Common myeloid progenitor, CD34-positive (primary cell): ENCODE measurements around the gene FAHD1.
"Not testable (repeated sequence)": the region's sequence is repeated elsewhere in the genome, so short reads cannot be mapped to it uniquely, and the experiment has no call there.

Source experiments
- CTCF ChIA-PET: fragments of 350-600 bp; sonication (Branson Sonifier 250); formaldehyde crosslinking; loops from one replicate; lab custom pipeline; 2021; ENCODE audit warnings: antibody characterized with exemption; lab: Charles Lee
- POLR2A ChIA-PET: fragments of 350-600 bp; sonication (Branson Sonifier 250); formaldehyde crosslinking; loops from one replicate; lab custom pipeline; 2021; ENCODE audit warnings: antibody characterized with exemption; lab: Charles Lee
- DNase-seq, 3 donors: peaks; one replicate each; pipeline versions ENCODE4 v3.0.0 to v3.0.0-alpha.2; 2013
- H3K27ac ChIP-seq, 2 experiments: 1 replicate in 1 of 2; 2 replicates in 1 of 2; pipeline ENCODE4 v1.7.0; 2013; ENCODE audit warnings: inconsistent platforms in 2 of 2, low read length in 2 of 2, mild to moderate bottlenecking in 2 of 2, low read depth in 1 of 2, moderate library complexity in 1 of 2; ENCODE audit not compliant: severe bottlenecking in 2 of 2, insufficient read depth in 1 of 2, poor library complexity in 1 of 2
- H3K27me3 ChIP-seq, 5 experiments: replicated peaks in 2 of 5; 1 replicate in 3 of 5; 2 replicates in 2 of 5; pipeline versions ENCODE4 v1.6.1 to v1.7.0; 2013; ENCODE audit warnings: low read length in 4 of 5, mild to moderate bottlenecking in 2 of 5, moderate library complexity in 2 of 5, inconsistent platforms in 1 of 5; ENCODE audit not compliant: insufficient read depth in 5 of 5, control insufficient read depth in 4 of 5
- H3K36me3 ChIP-seq, 4 experiments: 1 replicate in 2 of 4; 2 replicates in 2 of 4; pipeline versions ENCODE4 v1.6.1 to v1.7.0; 2013; ENCODE audit warnings: low read length in 3 of 4, control low read depth in 1 of 4, mild to moderate bottlenecking in 1 of 4; ENCODE audit not compliant: control insufficient read depth in 4 of 4, insufficient read depth in 4 of 4
- H3K4me1 ChIP-seq, 4 experiments: 1 replicate in 3 of 4; 2 replicates in 1 of 4; pipeline versions ENCODE4 v1.6.1 to v1.7.1; 2013; ENCODE audit warnings: low read length in 3 of 4, mild to moderate bottlenecking in 3 of 4, control low read depth in 1 of 4, inconsistent platforms in 1 of 4, moderate library complexity in 1 of 4; ENCODE audit not compliant: control insufficient read depth in 4 of 4, insufficient read depth in 4 of 4; ENCODE audit errors: control extremely low read depth in 1 of 4
- H3K4me3 ChIP-seq, 7 experiments: 1 replicate in 4 of 7; 2 replicates in 3 of 7; pipeline versions ENCODE4 v1.5.1 to v1.7.0; 2013; ENCODE audit warnings: mild to moderate bottlenecking in 7 of 7, low read length in 6 of 7, moderate library complexity in 6 of 7, inconsistent platforms in 2 of 7, low read depth in 2 of 7, control low read depth in 1 of 7; ENCODE audit not compliant: insufficient read depth in 4 of 7, control insufficient read depth in 1 of 7; ENCODE audit errors: extremely low read depth in 1 of 7
- H3K9me3 ChIP-seq, 5 experiments: 1 replicate in 4 of 5; 2 replicates in 1 of 5; pipeline versions ENCODE4 v1.6.1 to v1.7.1; 2013; ENCODE audit warnings: low read length in 4 of 5, mild to moderate bottlenecking in 2 of 5, inconsistent platforms in 1 of 5, low read depth in 1 of 5, moderate library complexity in 1 of 5; ENCODE audit not compliant: control insufficient read depth in 4 of 5, insufficient read depth in 2 of 5; ENCODE audit errors: control extremely low read depth in 1 of 5
- WGBS: methylation state at CpG from one replicate; pipeline ENCODE4 v1.1.5; 2013; ENCODE audit not compliant: insufficient coverage; 5-methylcytosine and 5-hydroxymethylcytosine counted together

Gene FAHD1

DNA sequence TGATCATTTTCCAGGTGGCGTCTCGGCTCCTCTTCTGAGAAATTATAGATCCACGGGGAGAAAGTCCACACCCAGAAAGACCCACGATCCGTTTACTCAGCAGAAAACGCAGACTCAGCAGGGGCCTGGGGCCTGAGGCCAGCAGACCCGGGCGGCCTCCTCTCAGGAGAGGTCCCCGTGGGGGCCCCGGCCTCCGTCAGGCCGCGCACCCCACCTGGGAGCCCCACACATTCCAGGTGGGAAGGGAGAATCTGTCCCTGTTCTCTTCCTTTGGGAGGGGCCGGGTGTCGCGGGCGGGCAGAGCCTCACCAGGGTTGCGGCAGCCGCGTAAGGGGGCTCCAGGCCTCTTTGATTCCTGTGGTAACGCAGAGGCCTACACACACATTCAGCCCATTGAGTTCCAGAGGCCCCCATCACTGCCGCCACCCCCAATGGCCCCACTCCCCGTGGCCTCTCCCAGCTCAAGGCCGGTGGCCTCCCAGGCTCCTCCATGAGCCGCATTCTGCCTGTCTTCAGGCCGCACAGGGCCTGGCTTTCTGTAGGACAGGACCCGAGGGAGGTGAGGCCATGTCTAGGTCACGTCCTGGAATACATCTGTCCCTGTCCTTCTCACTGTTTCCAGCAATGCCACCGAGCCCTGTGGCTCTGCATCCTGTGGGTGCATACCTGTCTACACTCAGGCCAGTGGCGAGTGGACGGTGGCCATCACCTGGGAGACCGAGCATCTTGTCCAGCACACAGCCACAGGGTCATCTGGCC lies 31.9 kb upstream of the FAHD1 start:
- peaks cover 0 to 11% (median 4%) of the 10 kb centered on the region in 5 experiments for H3K9me3 ChIP-seq
- no peak overlapping the region for H3K27ac ChIP-seq
- no peak overlapping the region for H3K4me3 ChIP-seq
- peaks cover 0 to 21% (median 10%) of the 10 kb centered on the region in 4 experiments for H3K36me3 ChIP-seq
- POLR2A ChIA-PET = no interaction called here
- 98% methylated on average over 20 of the region's 32 CpGs for WGBS
- no peaks in the 10 kb centered on the region for H3K27me3 ChIP-seq
- no peak for DNase-seq
- no peaks in the 10 kb centered on the region for H3K4me1 ChIP-seq
- CTCF ChIA-PET = no interaction called here

- peaks cover 0 to 11% (median 4%) of the 10 kb centered on the region in 5 experiments for H3K9me3 ChIP-seq
- H3K4me1 ChIP-seq, H3K36me3 ChIP-seq, H3K27ac ChIP-seq, POLR2A ChIA-PET, H3K4me3 ChIP-seq, CTCF ChIA-PET, H3K27me3 ChIP-seq: not testable (repeated sequence)
- WGBS = 93% methylated on average over 3 of the region's 5 CpGs
- peak in 1 of 3 donors; percentile 11 for DNase-seq
These were observed 27.7 kb upstream of the FAHD1 start for GRCh38 chr16:1799263-1799662.

DNA sequence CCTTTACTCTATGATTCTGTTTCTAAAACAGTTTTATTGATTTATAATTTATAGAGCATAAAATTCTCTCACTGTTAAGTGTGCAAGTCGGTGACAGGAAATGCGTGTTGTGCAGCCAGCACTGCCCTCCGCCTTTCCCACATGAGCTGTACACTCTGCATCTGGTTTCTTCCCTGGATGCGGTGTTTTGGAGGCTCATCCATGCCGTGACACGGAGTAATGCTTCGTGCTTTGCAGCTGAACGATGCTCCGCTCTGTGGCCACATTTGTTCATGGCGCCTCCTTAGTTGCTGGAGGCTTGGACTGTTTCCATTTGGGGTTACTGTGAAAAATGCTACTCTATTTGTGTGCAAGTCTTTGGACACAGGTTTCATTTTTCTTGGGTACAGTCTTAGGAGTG lies 26.3 kb upstream of the FAHD1 start:
- POLR2A ChIA-PET = no interaction called here
- 87% methylated on average over 10 of the region's 10 CpGs for WGBS
- H3K27me3 ChIP-seq = no peaks in the 10 kb centered on the region
- H3K27ac ChIP-seq = no peak overlapping the region
- H3K9me3 ChIP-seq = peaks cover 0 to 11% (median 4%) of the 10 kb centered on the region in 5 experiments
- H3K36me3 ChIP-seq = peaks cover 0 to 2% (median under 1%) of the 10 kb centered on the region in 4 experiments
- H3K4me1 ChIP-seq = no peaks in the 10 kb centered on the region
- no peak overlapping the region for H3K4me3 ChIP-seq
- CTCF ChIA-PET = no interaction called here
- no peak for DNase-seq

DNA sequence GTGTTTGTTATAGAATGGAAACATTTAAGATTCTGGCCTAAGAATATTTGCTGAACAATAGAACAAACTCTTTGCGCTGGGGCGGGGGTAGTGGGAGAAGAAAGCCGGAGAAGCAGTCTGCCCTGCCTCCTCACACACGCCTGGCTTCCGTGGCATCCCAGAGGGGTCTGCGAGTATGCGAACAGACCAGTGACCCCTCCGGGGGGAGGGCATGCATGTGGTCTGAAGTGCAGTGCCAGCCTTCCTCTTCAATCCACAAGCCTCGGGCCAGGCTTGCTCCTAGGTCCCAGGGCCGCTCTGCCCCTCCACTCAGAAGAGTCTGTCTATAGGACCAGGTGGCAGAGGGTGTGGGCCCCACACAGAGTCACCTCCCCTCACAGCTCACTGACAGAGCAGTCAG lies 19.4 kb upstream of the FAHD1 start:
- WGBS = 82% methylated on average over 7 of the region's 10 CpGs
- H3K9me3 ChIP-seq = no peaks in the 10 kb centered on the region
- no peaks in the 10 kb centered on the region for H3K27me3 ChIP-seq
- no peak for DNase-seq
- POLR2A ChIA-PET = no interaction called here
- no peak overlapping the region for H3K4me3 ChIP-seq
- H3K27ac ChIP-seq = no peak overlapping the region
- H3K4me1 ChIP-seq = peaks cover 0 to under 1% (median 0%) of the 10 kb centered on the region in 4 experiments
- CTCF ChIA-PET = no interaction called here
- peaks cover 2 to 34% (median 22%) of the 10 kb centered on the region in 4 experiments for H3K36me3 ChIP-seq

GRCh38 chr16:1808691-1809090 lies 18.3 kb upstream of the FAHD1 start:
- Histone ChIP-seq H3K36me3 (peaks cover 4 to 40% (median 25%) of the 10 kb centered on the region in 4 experiments), H3K27ac (no peak overlapping the region), H3K27me3 (no peaks in the 10 kb centered on the region), H3K4me1 (peaks cover 0 to 4% (median 3%) of the 10 kb centered on the region in 4 experiments), H3K9me3 (no peaks in the 10 kb centered on the region), H3K4me3 (no peak overlapping the region)
- POLR2A ChIA-PET = no interaction called here
- 86% methylated on average over 16 of the region's 18 CpGs for WGBS
- CTCF ChIA-PET = no interaction called here
- DNase-seq = no peak

GRCh38 chr16:1809281-1809801 lies 17.7 kb upstream of the FAHD1 start:
- ChIA-PET CTCF (no interaction called here), POLR2A (no interaction called here)
- no peak overlapping the region for H3K4me3 ChIP-seq
- peaks cover 4 to 41% (median 26%) of the 10 kb centered on the region in 4 experiments for H3K36me3 ChIP-seq
- no peaks in the 10 kb centered on the region for H3K9me3 ChIP-seq
- H3K27ac ChIP-seq = no peak overlapping the region
- H3K27me3 ChIP-seq = no peaks in the 10 kb centered on the region
- peaks cover 0 to 4% (median 3%) of the 10 kb centered on the region in 4 experiments for H3K4me1 ChIP-seq
- DNase-seq = no peak
- WGBS = 89% methylated on average over 22 of the region's 28 CpGs

GRCh38 chr16:1810106-1810505 lies 16.9 kb upstream of the FAHD1 start:
- ChIA-PET POLR2A (no interaction called here), CTCF (interaction anchor here (0.6 to 1.6 kb wide), 3 partner anchors 17 to 1045 kb away, joined by 3 to 5 read pairs (median 3); partner anchors contain the start of genes FAHD1 and HAGH)
- H3K36me3 ChIP-seq = peaks cover 4 to 44% (median 25%) of the 10 kb centered on the region in 4 experiments
- no peak overlapping the region for H3K4me3 ChIP-seq
- DNase-seq = no peak
- WGBS = 100% methylated on average over 8 of the region's 16 CpGs
- peaks cover 0 to 4% (median 3%) of the 10 kb centered on the region in 4 experiments for H3K4me1 ChIP-seq
- no peaks in the 10 kb centered on the region for H3K9me3 ChIP-seq
- no peaks in the 10 kb centered on the region for H3K27me3 ChIP-seq
- no peak overlapping the region for H3K27ac ChIP-seq
